ENCODE measurements around the gene APBA2. TPM values are rescaled to one million over a fixed set of nuclear protein-coding genes. Genes with fewer than 3 reads are reported as not detected.

APBA2 gene
- total RNA-seq, 1 experiment from 2014 or later, result 12.9 TPM

- no peaks in the 10 kb centered on the region for H3K9me3 ChIP-seq (ENCODE audit: low read depth, low read length, poor library complexity, severe bottlenecking)
- H3K4me3 ChIP-seq (ENCODE audit: low read depth, low read length, poor library complexity, severe bottlenecking), result no peak overlapping the region
- CTCF ChIA-PET, result no interaction called here
- POLR2A ChIA-PET (ENCODE audit: low non-redundant PET), result no interaction called here
- no peaks in the 10 kb centered on the region for H3K36me3 ChIP-seq (ENCODE audit: insufficient read depth, low read length, poor library complexity, severe bottlenecking)
- intact Hi-C loops (cut with micrococcal nuclease; ENCODE audit: unreplicated experiment), result no loop called here
- H3K27me3 ChIP-seq (replicated peaks; ENCODE audit: insufficient read depth, low read depth, low read length, poor library complexity), result no peaks in the 10 kb centered on the region
- no peak for DNase-seq (ENCODE audit: low spot score)
- no peaks in the 10 kb centered on the region for H3K4me1 ChIP-seq (ENCODE audit: insufficient read depth, low read length, poor library complexity, severe bottlenecking)
- TF ChIP-seq EZH2 (IDR thresholded peaks at IDR 0.05; ENCODE audit: borderline replicate concordance, low read depth, low read length, poor library complexity, severe bottlenecking) (no peak), CTCF (conservative IDR thresholded peaks at IDR 0.05; ENCODE audit: low read depth, low read length) (no peak)
- no TSS peak for BruUV-seq (replicated peaks)
- H3K27ac ChIP-seq (ENCODE audit: low read depth, low read length, poor library complexity, severe bottlenecking), result no peak overlapping the region
These were observed 179.0 kb downstream of the APBA2 start for GRCh38 chr15:29064731-29065130.

GRCh38 chr15:29065571-29065970 lies 179.8 kb downstream of the APBA2 start:
- CTCF ChIA-PET, result no interaction called here
- no TSS peak for BruUV-seq (replicated peaks)

GRCh38 chr15:29066310-29066709 lies 180.5 kb downstream of the APBA2 start:
- BruUV-seq (replicated peaks), result no TSS peak

More at GRCh38 chr15:29065571-29065970, 179.8 kb downstream of the APBA2 start:
- POLR2A ChIA-PET (ENCODE audit: low non-redundant PET), result no interaction called here
- H3K36me3 ChIP-seq (ENCODE audit: insufficient read depth, low read length, poor library complexity, severe bottlenecking), result no peaks in the 10 kb centered on the region
- no peaks in the 10 kb centered on the region for H3K27me3 ChIP-seq (replicated peaks; ENCODE audit: insufficient read depth, low read depth, low read length, poor library complexity)
- H3K4me1 ChIP-seq (ENCODE audit: insufficient read depth, low read length, poor library complexity, severe bottlenecking), result no peaks in the 10 kb centered on the region
- no peaks in the 10 kb centered on the region for H3K9me3 ChIP-seq (ENCODE audit: low read depth, low read length, poor library complexity, severe bottlenecking)
- intact Hi-C loops (cut with micrococcal nuclease; ENCODE audit: unreplicated experiment), result no loop called here
- no peak overlapping the region for H3K27ac ChIP-seq (ENCODE audit: low read depth, low read length, poor library complexity, severe bottlenecking)
- no peak overlapping the region for H3K4me3 ChIP-seq (ENCODE audit: low read depth, low read length, poor library complexity, severe bottlenecking)
- TF ChIP-seq CTCF (conservative IDR thresholded peaks at IDR 0.05; ENCODE audit: low read depth, low read length) (no peak), EZH2 (IDR thresholded peaks at IDR 0.05; ENCODE audit: borderline replicate concordance, low read depth, low read length, poor library complexity, severe bottlenecking) (no peak)
- no peak for DNase-seq (ENCODE audit: low spot score)

More at GRCh38 chr15:29066310-29066709, 180.5 kb downstream of the APBA2 start:
- ChIA-PET CTCF (no interaction called here), POLR2A (ENCODE audit: low non-redundant PET) (no interaction called here)
- Histone ChIP-seq H3K4me1 (ENCODE audit: insufficient read depth, low read length, poor library complexity, severe bottlenecking) (no peaks in the 10 kb centered on the region), H3K27me3 (replicated peaks; ENCODE audit: insufficient read depth, low read depth, low read length, poor library complexity) (no peaks in the 10 kb centered on the region), H3K9me3 (ENCODE audit: low read depth, low read length, poor library complexity, severe bottlenecking) (no peaks in the 10 kb centered on the region), H3K36me3 (ENCODE audit: insufficient read depth, low read length, poor library complexity, severe bottlenecking) (no peaks in the 10 kb centered on the region), H3K27ac (ENCODE audit: low read depth, low read length, poor library complexity, severe bottlenecking) (no peak overlapping the region), H3K4me3 (ENCODE audit: low read depth, low read length, poor library complexity, severe bottlenecking) (no peak overlapping the region)
- intact Hi-C loops (cut with micrococcal nuclease; ENCODE audit: unreplicated experiment), result no loop called here
- TF ChIP-seq EZH2 (IDR thresholded peaks at IDR 0.05; ENCODE audit: borderline replicate concordance, low read depth, low read length, poor library complexity, severe bottlenecking), result no peak
- no peak for TF ChIP-seq CTCF (conservative IDR thresholded peaks at IDR 0.05; ENCODE audit: low read depth, low read length)
- DNase-seq (ENCODE audit: low spot score), result no peak
